Thoracic aorta (tissue), 2 donors: Measurements from ENCODE around the gene LDLRAP1. TPM values are rescaled to one million over a fixed set of nuclear protein-coding genes. Genes with fewer than 3 reads are reported as not detected.

ENCODE experiments used
- ATAC-seq: fragments of 150-250 bp; one replicate; pipeline ENCODE4 v1.8.0; 2017; ENCODE audit warnings: low read depth; ENCODE audit not compliant: insufficient number of reproducible peaks, low FRiP score
- DNase-seq: peaks from one replicate; pipeline ENCODE4 v3.0.0-alpha.2; 2020; ENCODE audit warnings: low spot score
- H3K27ac ChIP-seq, 2 donors: fragments of 200-600 bp; sonication (generic); 1 replicate in 1 of 2; 2 replicates in 1 of 2; pipeline ENCODE4 v1.5.1; 2016; ENCODE audit warnings: mild to moderate bottlenecking in 2 of 2, moderate library complexity in 2 of 2
- H3K27me3 ChIP-seq: fragments of 200-600 bp; sonication (generic); replicated peaks from 2 replicates; pipeline ENCODE4 v1.6.0; 2016; ENCODE audit warnings: mild to moderate bottlenecking; ENCODE audit not compliant: insufficient read depth
- H3K36me3 ChIP-seq: fragments of 200-600 bp; sonication (generic); one replicate; pipeline ENCODE4 v1.5.1; 2016
- H3K4me1 ChIP-seq, 2 donors: fragments of 200-600 bp; sonication (generic); 1 replicate in 1 of 2; 2 replicates in 1 of 2; pipeline versions ENCODE4 v1.5.1 to v1.6.0; 2016; ENCODE audit warnings: low read depth in 2 of 2, mild to moderate bottlenecking in 1 of 2; ENCODE audit not compliant: control insufficient read depth in 1 of 2
- H3K4me3 ChIP-seq: fragments of 200-600 bp; sonication (generic); 2 replicates; pipeline ENCODE4 v1.5.1; 2016; ENCODE audit warnings: mild to moderate bottlenecking
- H3K9me3 ChIP-seq: fragments of 200-600 bp; sonication (generic); 2 replicates; pipeline ENCODE4 v1.5.1; 2016
- CTCF ChIP-seq: fragments of 200-600 bp; sonication (generic); IDR thresholded peaks from one replicate; pipeline ENCODE4 v1.5.1; 2019; ENCODE audit warnings: antibody characterized with exemption
- total RNA-seq, 2 donors: library from RNA; depleted of rRNA; stranded (reverse); fragments of >200 nt; gene quantifications; one replicate each; pipeline versions ENCODE4 v1.1.0 to v1.2.3, GENCODE V29; 2016

Gene LDLRAP1
- total RNA-seq, 2 donors from 2014 or later: 35.2 to 55.2 TPM

DNA sequence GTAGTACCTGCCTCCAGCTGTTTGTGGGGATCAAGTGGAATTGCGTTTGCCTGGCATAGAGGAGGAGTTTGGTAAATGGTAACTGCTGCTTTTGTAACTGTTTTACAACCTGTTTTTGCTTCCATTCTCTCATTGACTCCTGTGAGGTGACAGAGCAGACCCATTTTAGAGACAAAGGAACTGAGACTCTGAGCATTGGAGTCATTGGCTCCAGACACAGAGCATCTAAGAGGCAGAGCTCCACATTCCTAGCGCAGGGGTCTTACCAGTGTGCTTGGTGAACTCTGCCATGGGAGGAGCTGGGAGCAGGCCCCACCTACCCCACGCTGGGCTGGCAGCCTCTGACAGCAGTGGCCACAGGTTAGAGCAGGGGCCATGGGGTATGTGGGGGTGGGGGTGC lies 2.4 kb downstream of the LDLRAP1 start:
- no peak for TF ChIP-seq CTCF
- Histone ChIP-seq H3K4me1 (peaks cover 43 to 67% of the 10 kb centered on the region in 2 donors), H3K27me3 (no peaks in the 10 kb centered on the region)

GRCh38 chr1:25546193-25546592 lies 2.8 kb downstream of the LDLRAP1 start:
- Histone ChIP-seq H3K4me3 (no peak overlapping the region), H3K36me3 (no peaks in the 10 kb centered on the region), H3K27me3 (no peaks in the 10 kb centered on the region), H3K27ac (peak overlapping the region; percentile 92 to 94), H3K4me1 (peaks cover 47 to 72% of the 10 kb centered on the region in 2 donors), H3K9me3 (no peaks in the 10 kb centered on the region)
- TF ChIP-seq CTCF: no peak
- DNase-seq (no peak), ATAC-seq (no peak)

More for the DNA sequence above, 2.4 kb downstream of the LDLRAP1 start:
- Histone ChIP-seq H3K4me3 (peak overlapping the region; percentile 81), H3K27ac (peak overlapping the region; percentile 92 to 94), H3K9me3 (no peaks in the 10 kb centered on the region), H3K36me3 (no peaks in the 10 kb centered on the region)
- no peak for ATAC-seq
- DNase-seq: no peak

- H3K27ac ChIP-seq: peak overlapping the region; percentile 85 to 92
- peaks cover 54 to 91% of the 10 kb centered on the region in 2 donors for H3K4me1 ChIP-seq
- DNase-seq (no peak), ATAC-seq (no peak)
- H3K4me3 ChIP-seq: peak overlapping the region; percentile 50
- H3K9me3 ChIP-seq: no peaks in the 10 kb centered on the region
- no peak for TF ChIP-seq CTCF
- H3K36me3 ChIP-seq: no peaks in the 10 kb centered on the region
- no peaks in the 10 kb centered on the region for H3K27me3 ChIP-seq
Observed at GRCh38 chr1:25548601-25549000, 5.2 kb downstream of the LDLRAP1 start.

DNA sequence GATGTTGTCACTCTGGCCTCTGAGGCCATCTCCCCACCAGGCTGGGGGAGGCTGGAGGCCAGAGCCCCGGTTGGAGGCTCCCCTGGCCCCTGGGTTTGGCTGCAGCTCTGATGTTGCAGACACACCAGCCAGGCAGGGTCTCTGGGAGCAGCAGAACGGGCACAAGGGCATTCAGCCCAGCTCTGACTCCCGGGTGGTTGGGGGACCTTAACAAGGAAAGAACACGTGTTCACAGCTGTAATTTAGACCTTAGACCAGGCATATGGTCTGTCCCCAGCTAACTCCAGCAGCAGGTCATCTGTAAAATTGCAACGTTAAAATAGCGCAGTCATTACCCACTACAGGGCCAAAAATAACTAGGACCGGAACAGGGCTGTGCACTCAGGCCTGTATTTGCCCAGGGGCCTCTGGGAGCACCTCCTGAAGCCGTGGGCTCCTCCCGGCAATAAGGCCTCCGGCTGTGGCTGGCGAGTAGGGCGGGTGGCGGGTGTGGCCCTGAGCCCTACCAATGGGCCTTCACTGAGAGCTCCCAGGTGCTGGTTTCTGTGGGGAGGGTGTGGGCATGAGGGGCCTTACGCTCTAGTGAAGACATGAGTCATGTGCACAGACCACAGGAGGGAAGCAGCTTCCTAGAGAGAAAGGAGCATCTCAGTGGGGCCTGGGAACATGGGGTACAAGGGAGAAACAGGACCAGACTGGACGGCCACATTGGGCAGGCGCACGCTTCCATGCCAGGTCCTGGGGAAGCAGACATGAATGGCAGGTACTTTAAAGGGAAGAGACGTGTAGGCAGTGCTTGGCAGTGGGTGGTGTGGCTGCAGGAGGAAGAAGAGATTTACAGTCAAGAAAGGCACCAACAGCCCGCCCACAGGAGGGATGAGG lies 6.1 kb downstream of the LDLRAP1 start:
- H3K4me1 ChIP-seq: peaks cover 58 to 97% of the 10 kb centered on the region in 2 donors
- H3K4me3 ChIP-seq: peak overlapping the region; percentile 50
- H3K9me3 ChIP-seq: no peaks in the 10 kb centered on the region
- H3K27me3 ChIP-seq: no peaks in the 10 kb centered on the region
- H3K36me3 ChIP-seq: no peaks in the 10 kb centered on the region
- no peak for TF ChIP-seq CTCF
- peak overlapping the region; percentile 85 to 92 for H3K27ac ChIP-seq
- DNase-seq: no peak
- ATAC-seq: peak; percentile 45

DNA sequence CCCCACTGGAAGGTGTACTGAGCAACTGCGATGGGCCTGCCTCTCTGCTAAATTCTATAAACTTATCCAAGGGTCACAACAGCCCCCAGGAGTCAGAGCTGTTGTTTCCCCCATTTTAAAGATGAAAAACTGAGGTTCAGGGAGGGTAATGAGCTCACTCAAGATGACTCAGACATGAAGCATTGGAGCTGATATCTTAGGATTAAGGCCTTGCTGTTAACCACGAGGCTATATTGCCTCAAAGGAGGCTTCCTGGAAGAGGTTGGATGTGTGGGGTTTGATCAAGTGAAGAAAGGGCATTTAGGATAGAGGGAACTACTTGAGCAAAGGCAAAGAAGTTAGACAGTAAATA lies 6.7 kb downstream of the LDLRAP1 start:
- Histone ChIP-seq H3K36me3 (no peaks in the 10 kb centered on the region), H3K27ac (peak overlapping the region; percentile 85 to 92), H3K4me3 (peak overlapping the region; percentile 50), H3K9me3 (no peaks in the 10 kb centered on the region), H3K27me3 (no peaks in the 10 kb centered on the region), H3K4me1 (peaks cover 54 to 97% of the 10 kb centered on the region in 2 donors)
- ATAC-seq (no peak), DNase-seq (no peak)
- no peak for TF ChIP-seq CTCF
